Nephron (organoid): Measurements from ENCODE around the gene QRFP.

Source experiments
- H3K27ac Mint-ChIP-seq, 3 experiments: 2 replicates each; pipeline ENCODE4 v1.8.0; 2020; ENCODE audit warnings: mixed read lengths in 3 of 3, mild to moderate bottlenecking in 2 of 3, moderate library complexity in 1 of 3
- H3K27me3 Mint-ChIP-seq: 2 replicates; pipeline ENCODE4 v1.8.0; 2021; ENCODE audit warnings: low read depth, mild to moderate bottlenecking, moderate library complexity, mixed read lengths
- H3K36me3 Mint-ChIP-seq: 2 replicates; pipeline ENCODE4 v1.8.0; 2020; ENCODE audit warnings: low read depth, mixed read lengths
- H3K4me1 Mint-ChIP-seq: 2 replicates; pipeline ENCODE4 v1.8.0; 2020; ENCODE audit warnings: mixed read lengths
- H3K4me3 Mint-ChIP-seq, 3 experiments: 2 replicates each; pipeline ENCODE4 v1.8.0; 2020; ENCODE audit warnings: mild to moderate bottlenecking in 3 of 3, mixed read lengths in 3 of 3, moderate library complexity in 2 of 3
- H3K9me3 Mint-ChIP-seq: 2 replicates; pipeline ENCODE4 v1.8.0; 2020; ENCODE audit warnings: mixed read lengths
- TF ChIP-seq, protein P1 (sequence below), 3 experiments: fragments of 200-600 bp; sonication (generic); IDR thresholded peaks; one replicate each; pipeline ENCODE4 v1.5.0; 2021; ENCODE audit warnings: antibody characterized with exemption in 3 of 3; ENCODE audit not compliant: unreplicated experiment in 3 of 3

The QRFP gene

DNA sequence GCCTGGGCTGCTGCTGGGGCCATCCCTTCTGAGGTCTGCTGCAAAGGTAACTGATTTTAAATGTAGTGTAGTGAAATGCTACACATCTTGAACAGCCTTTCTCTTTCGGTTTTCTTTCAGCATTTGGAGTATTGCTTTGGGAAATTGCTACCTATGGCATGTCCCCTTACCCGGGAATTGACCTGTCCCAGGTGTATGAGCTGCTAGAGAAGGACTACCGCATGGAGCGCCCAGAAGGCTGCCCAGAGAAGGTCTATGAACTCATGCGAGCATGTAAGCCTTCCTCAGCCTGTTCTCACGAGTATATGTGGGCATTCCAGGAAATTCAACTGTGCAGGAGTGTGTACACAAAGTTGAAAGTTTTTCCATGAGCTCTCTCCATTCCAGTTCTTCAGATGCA lies 18.3 kb downstream of the QRFP start:
- no peak overlapping the region for H3K4me3 Mint-ChIP-seq
- peaks cover 3% of the 10 kb centered on the region for H3K4me1 Mint-ChIP-seq
- H3K9me3 Mint-ChIP-seq, result no peaks in the 10 kb centered on the region
- H3K27me3 Mint-ChIP-seq, result no peaks in the 10 kb centered on the region
- H3K36me3 Mint-ChIP-seq, result peaks cover 76% of the 10 kb centered on the region
- TF ChIP-seq, protein P1, sequence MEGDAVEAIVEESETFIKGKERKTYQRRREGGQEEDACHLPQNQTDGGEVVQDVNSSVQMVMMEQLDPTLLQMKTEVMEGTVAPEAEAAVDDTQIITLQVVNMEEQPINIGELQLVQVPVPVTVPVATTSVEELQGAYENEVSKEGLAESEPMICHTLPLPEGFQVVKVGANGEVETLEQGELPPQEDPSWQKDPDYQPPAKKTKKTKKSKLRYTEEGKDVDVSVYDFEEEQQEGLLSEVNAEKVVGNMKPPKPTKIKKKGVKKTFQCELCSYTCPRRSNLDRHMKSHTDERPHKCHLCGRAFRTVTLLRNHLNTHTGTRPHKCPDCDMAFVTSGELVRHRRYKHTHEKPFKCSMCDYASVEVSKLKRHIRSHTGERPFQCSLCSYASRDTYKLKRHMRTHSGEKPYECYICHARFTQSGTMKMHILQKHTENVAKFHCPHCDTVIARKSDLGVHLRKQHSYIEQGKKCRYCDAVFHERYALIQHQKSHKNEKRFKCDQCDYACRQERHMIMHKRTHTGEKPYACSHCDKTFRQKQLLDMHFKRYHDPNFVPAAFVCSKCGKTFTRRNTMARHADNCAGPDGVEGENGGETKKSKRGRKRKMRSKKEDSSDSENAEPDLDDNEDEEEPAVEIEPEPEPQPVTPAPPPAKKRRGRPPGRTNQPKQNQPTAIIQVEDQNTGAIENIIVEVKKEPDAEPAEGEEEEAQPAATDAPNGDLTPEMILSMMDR (IDR thresholded peaks at IDR 0.05; ENCODE audit: unreplicated experiment in 3 of 3), result no peak
- H3K27ac Mint-ChIP-seq, result no peak overlapping the region

DNA sequence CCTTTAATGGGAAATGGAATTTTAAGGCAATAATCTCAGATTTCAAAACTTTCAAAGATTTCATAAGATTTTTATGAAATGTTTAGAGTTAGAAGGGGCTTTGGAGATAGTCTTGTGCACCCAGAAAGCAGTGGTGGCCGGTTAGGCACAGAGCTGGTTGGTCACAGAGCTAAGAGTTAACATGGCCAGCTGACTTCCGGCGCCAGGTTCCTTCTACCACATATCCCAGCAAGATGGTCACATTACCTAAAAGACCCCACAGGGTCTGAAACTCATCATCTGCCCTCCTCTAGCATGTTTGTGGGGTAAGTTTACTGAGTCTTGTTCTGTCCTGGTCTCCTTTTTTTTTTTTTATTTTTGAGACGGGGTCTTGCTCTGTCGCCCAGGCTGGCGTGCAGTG lies 19.3 kb downstream of the QRFP start:
- Mint-ChIP-seq H3K9me3 (no peaks in the 10 kb centered on the region), H3K27ac (no peak overlapping the region), H3K27me3 (no peaks in the 10 kb centered on the region), H3K4me1 (peaks cover 4% of the 10 kb centered on the region), H3K36me3 (peaks cover 85% of the 10 kb centered on the region), H3K4me3 (no peak overlapping the region)
- TF ChIP-seq, protein P1 (IDR thresholded peaks at IDR 0.05; ENCODE audit: unreplicated experiment in 3 of 3), result no peak

DNA sequence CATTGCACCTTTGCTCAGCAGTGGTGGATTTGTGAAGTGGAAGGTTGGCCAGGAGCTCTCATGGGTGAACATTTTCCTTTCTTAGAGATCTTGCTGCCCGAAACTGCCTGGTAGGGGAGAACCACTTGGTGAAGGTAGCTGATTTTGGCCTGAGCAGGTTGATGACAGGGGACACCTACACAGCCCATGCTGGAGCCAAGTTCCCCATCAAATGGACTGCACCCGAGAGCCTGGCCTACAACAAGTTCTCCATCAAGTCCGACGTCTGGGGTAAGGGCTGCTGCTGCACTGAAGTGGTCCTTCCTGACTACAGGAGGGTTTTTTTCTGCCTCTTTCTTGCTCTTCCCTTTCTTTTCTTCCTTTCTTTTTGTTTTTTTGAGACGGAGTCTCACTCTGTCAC lies 21.8 kb downstream of the QRFP start:
- TF ChIP-seq, protein P1 (IDR thresholded peaks at IDR 0.05; ENCODE audit: unreplicated experiment in 3 of 3), result no peak
- Mint-ChIP-seq H3K27me3 (no peaks in the 10 kb centered on the region), H3K9me3 (no peaks in the 10 kb centered on the region), H3K36me3 (peaks cover 89% of the 10 kb centered on the region), H3K27ac (no peak overlapping the region), H3K4me1 (peaks cover 11% of the 10 kb centered on the region), H3K4me3 (no peak overlapping the region)

DNA sequence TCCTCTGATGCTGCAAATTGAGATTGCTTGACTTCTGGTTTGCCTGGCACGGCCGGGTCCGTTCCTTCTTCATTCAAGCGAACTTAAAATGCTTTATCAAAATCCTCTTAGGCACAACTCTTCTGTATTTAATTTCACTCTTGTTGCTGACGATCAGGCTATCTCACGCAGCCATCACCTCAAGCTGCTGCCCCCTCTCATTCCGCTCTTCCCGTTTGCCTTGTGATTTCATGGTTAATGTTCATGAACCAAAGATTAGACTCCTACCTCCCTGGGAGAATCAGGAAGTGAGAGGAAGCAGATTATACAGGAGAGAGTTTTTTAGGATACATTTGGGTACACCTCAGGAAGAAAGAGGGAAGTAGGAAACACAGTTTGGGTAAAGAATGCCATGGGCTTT lies 22.6 kb downstream of the QRFP start:
- H3K27me3 Mint-ChIP-seq, result no peaks in the 10 kb centered on the region
- no peaks in the 10 kb centered on the region for H3K9me3 Mint-ChIP-seq
- TF ChIP-seq, protein P1 (IDR thresholded peaks at IDR 0.05; ENCODE audit: unreplicated experiment in 3 of 3), result no peak
- no peak overlapping the region for H3K4me3 Mint-ChIP-seq
- no peak overlapping the region for H3K27ac Mint-ChIP-seq
- peaks cover 11% of the 10 kb centered on the region for H3K4me1 Mint-ChIP-seq
- H3K36me3 Mint-ChIP-seq, result peaks cover 85% of the 10 kb centered on the region

DNA sequence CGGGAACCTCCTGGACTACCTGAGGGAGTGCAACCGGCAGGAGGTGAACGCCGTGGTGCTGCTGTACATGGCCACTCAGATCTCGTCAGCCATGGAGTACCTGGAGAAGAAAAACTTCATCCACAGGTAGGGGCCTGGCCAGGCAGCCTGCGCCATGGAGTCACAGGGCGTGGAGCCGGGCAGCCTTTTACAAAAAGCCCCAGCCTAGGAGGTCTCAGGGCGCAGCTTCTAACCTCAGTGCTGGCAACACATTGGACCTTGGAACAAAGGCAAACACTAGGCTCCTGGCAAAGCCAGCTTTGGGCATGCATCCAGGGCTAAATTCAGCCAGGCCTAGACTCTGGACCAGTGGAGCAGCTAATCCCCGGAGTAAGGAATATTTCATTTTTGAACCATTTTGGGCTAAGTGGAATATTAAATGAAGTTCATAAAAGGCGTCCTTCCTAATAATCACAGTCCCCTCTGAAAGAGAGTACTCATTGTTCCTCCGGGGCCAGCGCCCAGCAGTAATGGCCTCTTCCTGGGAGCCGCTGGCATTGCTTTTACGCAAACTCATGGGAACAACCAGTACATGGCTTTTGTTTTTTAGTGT lies 23.6 kb downstream of the QRFP start:
- TF ChIP-seq, protein P1 (IDR thresholded peaks at IDR 0.05; ENCODE audit: unreplicated experiment in 3 of 3), result no peak
- Mint-ChIP-seq H3K27ac (no peak overlapping the region), H3K36me3 (peaks cover 79% of the 10 kb centered on the region), H3K4me3 (no peak overlapping the region), H3K9me3 (no peaks in the 10 kb centered on the region), H3K4me1 (peaks cover 11% of the 10 kb centered on the region), H3K27me3 (no peaks in the 10 kb centered on the region)

DNA sequence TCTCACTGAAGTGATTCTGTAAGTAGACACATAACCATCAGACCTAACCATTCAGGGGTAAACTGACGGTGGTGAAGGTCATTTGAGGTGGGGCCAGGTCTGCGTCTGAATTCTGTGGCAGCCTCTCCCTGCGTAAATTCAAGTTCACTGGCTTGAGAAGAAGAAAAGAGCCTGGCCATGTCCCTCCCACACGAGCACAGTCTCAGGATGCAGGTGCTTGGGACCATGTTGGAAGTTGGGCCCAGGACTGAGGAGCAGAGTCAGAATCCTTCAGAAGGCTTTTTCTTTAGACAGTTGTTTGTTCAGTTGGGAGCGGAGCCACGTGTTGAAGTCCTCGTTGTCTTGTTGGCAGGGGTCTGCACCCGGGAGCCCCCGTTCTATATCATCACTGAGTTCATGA lies 24.1 kb downstream of the QRFP start:
- H3K27me3 Mint-ChIP-seq, result no peaks in the 10 kb centered on the region
- TF ChIP-seq, protein P1 (IDR thresholded peaks at IDR 0.05; ENCODE audit: unreplicated experiment in 3 of 3), result no peak
- H3K4me1 Mint-ChIP-seq, result peaks cover 11% of the 10 kb centered on the region
- H3K4me3 Mint-ChIP-seq, result no peak overlapping the region
- no peaks in the 10 kb centered on the region for H3K9me3 Mint-ChIP-seq
- H3K27ac Mint-ChIP-seq, result no peak overlapping the region
- H3K36me3 Mint-ChIP-seq, result peaks cover 78% of the 10 kb centered on the region
